Measurements from ENCODE around the gene VPS16. TPM values are rescaled to one million over a fixed set of nuclear protein-coding genes. Genes with fewer than 3 reads are reported as not detected.

The VPS16 gene
- total and polyA plus RNA-seq, 2 of the 8 experiments (the other 6 are each of a cell fraction or from before 2014, with no cell fraction given): 23.8 to 25.9 TPM

DNA sequence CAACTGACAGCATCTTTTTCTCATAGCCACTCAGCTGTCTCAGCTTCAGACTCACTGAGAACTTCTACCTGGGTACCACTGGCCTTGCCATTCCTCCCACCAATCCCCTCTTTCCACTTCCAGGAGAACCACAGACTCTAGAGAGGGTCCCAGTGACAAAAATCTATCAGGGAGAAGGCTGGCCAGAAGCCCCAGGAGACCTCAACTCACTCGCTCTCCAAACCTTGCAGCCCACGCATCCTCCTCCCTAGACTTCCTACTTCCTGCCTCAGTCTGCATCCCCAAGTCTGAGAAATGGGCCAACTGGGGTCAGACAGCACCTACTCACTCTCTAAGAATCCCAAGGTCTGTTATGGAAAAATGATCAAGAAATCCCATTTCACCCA is 23.2 kb upstream of the VPS16 start:
- no peak overlapping the region for H3K18ac ChIP-seq (ENCODE audit: extremely low read depth, low read length)
- H2BK15ac ChIP-seq (ENCODE audit: low read length): no peak overlapping the region
- no peak overlapping the region for H3K27ac ChIP-seq (ENCODE audit: low read depth, low read length)
- H3K4me3 ChIP-seq (ENCODE audit: extremely low read depth in 1 of 4, insufficient read depth in 2 of 4, low read depth in 3 of 4, low read length in 4 of 4): no peak overlapping the region
- no peak overlapping the region for H3K9ac ChIP-seq (replicated peaks in 1 of 4; ENCODE audit: extremely low read depth in 1 of 4, low read depth in 3 of 4, low read length in 3 of 4)
- peaks cover 3% of the 10 kb centered on the region; the same call in 1 of the 2 replicates for H3K23me2 ChIP-seq (ENCODE audit: low read depth, low read length)
- POLR2A ChIA-PET (ENCODE audit: partially characterized antibody): interaction anchor here (1.1 kb wide), 1 partner anchor 351 kb away, joined by 3 read pairs; no protein-coding TSS in a partner anchor
- no peaks in the 10 kb centered on the region for H3K79me2 ChIP-seq (ENCODE audit: control insufficient read depth in 1 of 2, insufficient read depth in 2 of 2, low read length in 2 of 2)
- H2BK120ac ChIP-seq (replicated peaks; ENCODE audit: low read depth, low read length): no peak overlapping the region
- CTCF ChIA-PET (ENCODE audit: partially characterized antibody): interaction anchor here (0.9 to 2.4 kb wide), 6 partner anchors 8 to 117 kb away, joined by 3 to 9 read pairs (median 4); no protein-coding TSS in a partner anchor
- H3K4ac ChIP-seq (replicated peaks; ENCODE audit: insufficient read length, low read depth, low read length): no peak overlapping the region
- no peak overlapping the region for H4K8ac ChIP-seq (ENCODE audit: extremely low read depth, insufficient read depth, low read length)
- H3K4me2 ChIP-seq (ENCODE audit: insufficient read depth in 1 of 2, low read depth in 2 of 2, low read length in 2 of 2): no peak overlapping the region
- no peak overlapping the region for H2BK12ac ChIP-seq (ENCODE audit: low read depth, low read length)
- no peak overlapping the region for H3K14ac ChIP-seq (ENCODE audit: insufficient read length)
- peaks cover 20 to 39% (median 30%) of the 10 kb centered on the region in 4 experiments for H3K27me3 ChIP-seq (replicated peaks in 1 of 4; ENCODE audit: control insufficient read depth in 3 of 4, extremely low read depth in 1 of 4, insufficient read depth in 3 of 4, low read length in 3 of 4)
- H3K23ac ChIP-seq (ENCODE audit: insufficient read length): no peak overlapping the region
- peaks cover 0 to 2% of the 10 kb centered on the region in 2 experiments; a peak in 1 of 4 replicates for H3K9me3 ChIP-seq (ENCODE audit: insufficient read depth in 2 of 2, low read depth in 1 of 2, low read length in 1 of 2)
- H3K79me1 ChIP-seq (ENCODE audit: low read depth, low read length): no peaks in the 10 kb centered on the region
- H4K91ac ChIP-seq (replicated peaks; ENCODE audit: insufficient read length, low read length): no peak overlapping the region
- 0 out of 8 replicates have a peak, but pooled peaks cover 0 to 2% (median 0%) of the 10 kb centered on the region in 4 experiments for H3K36me3 ChIP-seq (ENCODE audit: control insufficient read depth in 2 of 4, insufficient read depth in 4 of 4, low read length in 3 of 4)
- no peak overlapping the region for H4K5ac ChIP-seq (ENCODE audit: insufficient read length, low read depth, low read length)
- no peak overlapping the region for H3K56ac ChIP-seq (replicated peaks; ENCODE audit: insufficient read length, low read depth, low read length)
- peaks cover 0 to 14% (median 9%) of the 10 kb centered on the region in 4 experiments; a peak in 6 of 7 replicates for H3K4me1 ChIP-seq (replicated peaks in 1 of 4; ENCODE audit: control insufficient read depth in 3 of 4, insufficient read depth in 4 of 4, low read length in 3 of 4)
- H2AFZ ChIP-seq (ENCODE audit: low read length): no peak overlapping the region
- FAIRE-seq (no peak), DNase-seq (ENCODE audit: low read depth in 1 of 2, low spot score in 2 of 2) (no peak)
- no peaks in the 10 kb centered on the region for H4K20me1 ChIP-seq (replicated peaks in 1 of 2; ENCODE audit: control insufficient read depth in 1 of 2, insufficient read depth in 2 of 2, low read length in 2 of 2)
- H2BK5ac ChIP-seq (ENCODE audit: low read depth, low read length): no peak overlapping the region
- 86% methylated on average over 2 of the region's 2 CpGs; no CpG with 5 or more reads in 1 of the 2 experiments for WGBS, 2 experiments (ENCODE audit: extremely low coverage in 1 of 2, insufficient coverage in 1 of 2, insufficient read length in 1 of 2, insufficient replicate concordance in 2 of 2, low coverage in 1 of 2, low lambda C conversion rate in 2 of 2, missing lambda C conversion rate in 1 of 2)
- no peak overlapping the region for H2AK5ac ChIP-seq (ENCODE audit: low read depth, low read length)
- H2BK20ac ChIP-seq (ENCODE audit: low read length): no peak overlapping the region
- TF ChIP-seq NRF1 (IDR thresholded peaks at IDR 0.05; ENCODE audit: low read depth, low read length) (no peak), EP300 (IDR thresholded peaks at IDR 0.05; ENCODE audit: borderline replicate concordance in 1 of 2, low read depth in 2 of 2, low read length in 2 of 2) (no peak), RNF2 (IDR thresholded peaks at IDR 0.05; ENCODE audit: borderline replicate concordance, low read depth, low read length, missing control alignments, poor library complexity, severe bottlenecking) (no peak), SP1 (IDR thresholded peaks at IDR 0.05; ENCODE audit: low read depth, low read length) (no peak), GTF2F1 (IDR thresholded peaks at IDR 0.05; ENCODE audit: borderline replicate concordance, low read depth, low read length) (no peak), TBP (IDR thresholded peaks at IDR 0.05; ENCODE audit: low read depth, low read length) (no peak), CBX8 (IDR thresholded peaks at IDR 0.05; ENCODE audit: borderline replicate concordance, low read depth, low read length) (no peak), NANOG (IDR thresholded peaks at IDR 0.05; ENCODE audit: insufficient read depth, low read depth, low read length, poor library complexity, severe bottlenecking) (no peak), SAP30 (IDR thresholded peaks at IDR 0.05; ENCODE audit: insufficient read depth, insufficient replicate concordance, low read length) (no peak), RFX5 (IDR thresholded peaks at IDR 0.05; ENCODE audit: borderline replicate concordance, low read depth, low read length) (no peak), RBBP5 (IDR thresholded peaks at IDR 0.05; ENCODE audit: borderline replicate concordance, low read depth, low read length) (no peak)
- TF ChIP-seq, protein P1, sequence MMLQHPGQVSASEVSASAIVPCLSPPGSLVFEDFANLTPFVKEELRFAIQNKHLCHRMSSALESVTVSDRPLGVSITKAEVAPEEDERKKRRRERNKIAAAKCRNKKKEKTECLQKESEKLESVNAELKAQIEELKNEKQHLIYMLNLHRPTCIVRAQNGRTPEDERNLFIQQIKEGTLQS (IDR thresholded peaks at IDR 0.05; ENCODE audit: insufficient read depth, low read depth, low read length): no peak
